Endothelial cell of umbilical vein (primary cell): ENCODE results near the gene PDSS2. TPM values are rescaled to one million over a fixed set of nuclear protein-coding genes. Genes with fewer than 3 reads are reported as not detected.

ENCODE experiments used
- BruUV-seq: library from RNA; stranded (reverse); fragments of 400-500 nt; replicated peaks from 2 replicates; lab custom pipeline; 2021; lab: Mats Ljungman, UMichigan
- CTCF ChIA-PET: fragments of 300-600, 350-600 bp; sonication (Branson Sonifier 250); formaldehyde crosslinking; loops from one replicate; lab custom pipeline; 2021; ENCODE audit warnings: antibody characterized with exemption, inconsistent platforms; lab: Charles Lee
- POLR2A ChIA-PET: fragments of 300-600, 350-600 bp; sonication (Branson Sonifier 250); formaldehyde crosslinking; loops from one replicate; lab custom pipeline; 2021; ENCODE audit warnings: antibody characterized with exemption, inconsistent platforms; lab: Charles Lee
- DNase-seq: peaks from one replicate; pipeline ENCODE4 v3.0.0-alpha.2; 2011; ENCODE audit warnings: low read depth, low spot score
- FAIRE-seq: peaks from 2 replicates; lab custom pipeline; 2011; peaks lifted over from hg19 to GRCh38; lab: Jason Lieb, UNC
- H2AFZ ChIP-seq: 2 replicates; pipeline ENCODE4 v1.6.0; 2012; ENCODE audit warnings: low read depth, low read length, control low read depth, inconsistent platforms
- H3K27ac ChIP-seq: 2 replicates; pipeline ENCODE4 v1.5.1; 2011; ENCODE audit warnings: low read depth, mild to moderate bottlenecking, control low read depth, low read length, moderate library complexity; ENCODE audit not compliant: insufficient read depth
- H3K27me3 ChIP-seq, 2 experiments: 2 replicates each; pipeline versions ENCODE4 v1.6.0 to v1.6.1; 2011; ENCODE audit warnings: low read length in 2 of 2, mixed read lengths in 1 of 2; ENCODE audit not compliant: control insufficient read depth in 2 of 2, insufficient read depth in 2 of 2
- H3K36me3 ChIP-seq, 2 experiments: 2 replicates in 1 of 2; 3 replicates in 1 of 2; pipeline ENCODE4 v1.5.1; 2011; ENCODE audit warnings: low read length in 2 of 2, mild to moderate bottlenecking in 1 of 2, moderate library complexity in 1 of 2; ENCODE audit not compliant: control insufficient read depth in 2 of 2, insufficient read depth in 2 of 2; ENCODE audit errors: extremely low read depth in 1 of 2
- H3K4me1 ChIP-seq: 3 replicates; pipeline ENCODE4 v1.5.1; 2011; ENCODE audit warnings: mild to moderate bottlenecking, low read length; ENCODE audit not compliant: control insufficient read depth, insufficient read depth; ENCODE audit errors: extremely low read depth
- H3K4me2 ChIP-seq: 2 replicates; pipeline ENCODE4 v1.6.1; 2011; ENCODE audit warnings: low read length, control low read depth, mixed read lengths; ENCODE audit not compliant: insufficient read depth
- H3K4me3 ChIP-seq, 3 experiments: fragments of 200-600 bp in 1 of 3; sonication (generic), shearing (Covaris generic) in 1 of 3; replicated peaks in 1 of 3; 2 replicates each; pipeline ENCODE4 v1.5.1; 2011 to 2016; ENCODE audit warnings: control low read depth in 3 of 3, low read length in 3 of 3, mild to moderate bottlenecking in 2 of 3, inconsistent platforms in 1 of 3, low read depth in 1 of 3, moderate library complexity in 1 of 3; ENCODE audit not compliant: insufficient read depth in 1 of 3
- H3K79me2 ChIP-seq: 2 replicates; pipeline ENCODE4 v1.6.0; 2012; ENCODE audit warnings: low read length, inconsistent platforms; ENCODE audit not compliant: control insufficient read depth, insufficient read depth
- H3K9ac ChIP-seq: replicated peaks from 2 replicates; pipeline ENCODE3; 2011; ENCODE audit warnings: low read length, control low read depth; ENCODE audit not compliant: insufficient read depth; ENCODE audit errors: extremely low read depth
- H3K9me1 ChIP-seq: replicated peaks from 3 replicates; pipeline ENCODE4 v1.6.0; 2011; ENCODE audit warnings: mild to moderate bottlenecking, low read length; ENCODE audit not compliant: control insufficient read depth, insufficient read depth; ENCODE audit errors: extremely low read depth
- H3K9me3 ChIP-seq: replicated peaks from 2 replicates; pipeline ENCODE4 v1.5.1; 2012; ENCODE audit warnings: low read length, inconsistent platforms; ENCODE audit not compliant: control insufficient read depth, insufficient read depth
- H4K20me1 ChIP-seq: replicated peaks from 2 replicates; pipeline ENCODE3; 2011; ENCODE audit warnings: mild to moderate bottlenecking, low read length; ENCODE audit not compliant: control insufficient read depth, insufficient read depth; ENCODE audit errors: extremely low read depth
- FOS ChIP-seq: IDR thresholded peaks from 2 replicates; pipeline ENCODE4 v1.6.1; 2011; ENCODE audit warnings: mild to moderate bottlenecking, low read length, moderate library complexity, borderline replicate concordance; ENCODE audit not compliant: insufficient read depth
- GATA2 ChIP-seq: IDR thresholded peaks from 2 replicates; pipeline ENCODE4 v1.7.0; 2011; ENCODE audit warnings: low read depth, mild to moderate bottlenecking, moderate library complexity, mixed read lengths, low read length; ENCODE audit not compliant: insufficient read length, insufficient read depth
- JUN ChIP-seq: IDR thresholded peaks from 2 replicates; pipeline ENCODE4 v1.6.1; 2011; ENCODE audit warnings: borderline replicate concordance, low read depth; ENCODE audit not compliant: insufficient read length, insufficient read depth
- MYC ChIP-seq: IDR thresholded peaks from one replicate; pipeline ENCODE4 v1.6.1; 2011; ENCODE audit warnings: mild to moderate bottlenecking, low read depth, low read length
- POLR2AphosphoS5 ChIP-seq: IDR thresholded peaks from 2 replicates; pipeline ENCODE4 v1.6.1; 2012; ENCODE audit warnings: low read depth, mild to moderate bottlenecking, control low read depth, low read length, moderate library complexity; ENCODE audit not compliant: insufficient read depth
- dilution Hi-C: fragments of 300-500 bp; cut with MboI; formaldehyde crosslinking; loops from one replicate; pipeline ENCODE4 v1.15.0; 2019; ENCODE audit warnings: low sequenced_read_pairs; ENCODE audit not compliant: extremely low pct_ligation_motif_present
- intact Hi-C: fragments of 100-400 bp; cut with micrococcal nuclease; formaldehyde crosslinking; loops from one replicate; pipeline ENCODE4 v1.10.0; 2022
- polyA plus RNA-seq, 4 experiments: library from polyadenylated mRNA; depleted of rRNA in 3 of 4; stranded (reverse) in 3 of 4; unstranded in 1 of 4; fragments of >200 nt; gene quantifications; 2 replicates each; pipeline versions ENCODE4 v1.2.1 to v1.2.3, GENCODE V29; 2011 to 2012; ENCODE audit warnings: missing spikeins in 1 of 4
- total RNA-seq: library from RNA; stranded (reverse); gene quantifications from 2 replicates; pipeline ENCODE4 v1.2.3, GENCODE V29; 2021
- TF ChIP-seq, protein P1 (sequence below), 2 donors: IDR thresholded peaks; 1 replicate in 1 of 2; 2 replicates in 1 of 2; pipeline ENCODE4 v1.5.1; 2011; ENCODE audit warnings: low read length in 2 of 2, mild to moderate bottlenecking in 2 of 2, moderate library complexity in 2 of 2, control low read depth in 1 of 2, inconsistent platforms in 1 of 2, low read depth in 1 of 2; ENCODE audit not compliant: insufficient read depth in 1 of 2; ENCODE audit errors: extremely low read depth in 1 of 2

The PDSS2 gene
- total and polyA plus RNA-seq, 2 donors (not counting 3 experiments of a cell fraction or from before 2014, with no cell fraction given), result 7.6 to 9.3 TPM

DNA sequence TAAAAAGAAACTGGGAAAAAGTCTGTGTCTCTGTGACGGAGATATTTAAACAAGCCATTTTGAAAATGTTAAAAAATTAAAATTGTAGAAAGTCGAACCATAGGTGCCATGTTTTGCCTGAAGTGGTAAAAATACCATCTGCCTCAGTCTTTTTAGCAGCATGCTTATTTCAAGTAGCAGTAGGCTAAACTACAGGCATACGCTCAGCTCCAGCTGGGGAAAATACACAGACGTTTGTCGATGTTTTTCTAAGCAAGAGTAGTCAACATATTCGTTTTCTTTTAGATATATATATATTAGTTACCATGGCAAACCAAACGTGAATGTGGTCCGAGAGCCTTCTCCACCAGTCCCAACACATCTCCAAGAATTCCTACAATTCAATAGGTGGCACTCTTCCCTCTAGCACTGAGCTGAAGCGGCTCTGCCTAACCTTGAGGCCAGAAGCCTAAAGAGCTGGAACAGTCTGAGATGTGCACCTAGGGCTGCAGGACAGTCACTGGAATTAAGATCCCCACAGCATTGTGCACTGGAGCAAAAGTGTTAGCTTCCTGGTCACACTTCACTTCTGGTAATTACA lies 273.9 kb downstream of the PDSS2 start:
- ChIA-PET CTCF (interaction anchor here (0.6 to 1.2 kb wide), 8 partner anchors 34 to 663 kb away, joined by 3 to 6 read pairs (median 4); no protein-coding TSS in a partner anchor), POLR2A (no interaction called here)

More for the DNA sequence above, 273.9 kb downstream of the PDSS2 start:
- H3K9ac ChIP-seq, result no peak overlapping the region
- H3K27ac ChIP-seq, result no peak overlapping the region
- no peaks in the 10 kb centered on the region for H3K9me1 ChIP-seq
- no peak overlapping the region for H2AFZ ChIP-seq
- intact Hi-C loops (loop anchor here (5.0 kb wide), 1 partner anchor 472 kb away; no protein-coding TSS in a partner anchor), dilution Hi-C loops (no loop called here)
- no TSS peak for BruUV-seq
- no peak for TF ChIP-seq POLR2AphosphoS5
- TF ChIP-seq GATA2, result no peak
- no peak for TF ChIP-seq FOS
- TF ChIP-seq, protein P1, sequence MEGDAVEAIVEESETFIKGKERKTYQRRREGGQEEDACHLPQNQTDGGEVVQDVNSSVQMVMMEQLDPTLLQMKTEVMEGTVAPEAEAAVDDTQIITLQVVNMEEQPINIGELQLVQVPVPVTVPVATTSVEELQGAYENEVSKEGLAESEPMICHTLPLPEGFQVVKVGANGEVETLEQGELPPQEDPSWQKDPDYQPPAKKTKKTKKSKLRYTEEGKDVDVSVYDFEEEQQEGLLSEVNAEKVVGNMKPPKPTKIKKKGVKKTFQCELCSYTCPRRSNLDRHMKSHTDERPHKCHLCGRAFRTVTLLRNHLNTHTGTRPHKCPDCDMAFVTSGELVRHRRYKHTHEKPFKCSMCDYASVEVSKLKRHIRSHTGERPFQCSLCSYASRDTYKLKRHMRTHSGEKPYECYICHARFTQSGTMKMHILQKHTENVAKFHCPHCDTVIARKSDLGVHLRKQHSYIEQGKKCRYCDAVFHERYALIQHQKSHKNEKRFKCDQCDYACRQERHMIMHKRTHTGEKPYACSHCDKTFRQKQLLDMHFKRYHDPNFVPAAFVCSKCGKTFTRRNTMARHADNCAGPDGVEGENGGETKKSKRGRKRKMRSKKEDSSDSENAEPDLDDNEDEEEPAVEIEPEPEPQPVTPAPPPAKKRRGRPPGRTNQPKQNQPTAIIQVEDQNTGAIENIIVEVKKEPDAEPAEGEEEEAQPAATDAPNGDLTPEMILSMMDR (IDR thresholded peaks at IDR 0.05; ENCODE audit: extremely low read depth in 1 of 2, insufficient read depth in 1 of 2, low read depth in 1 of 2, low read length in 2 of 2), result peak in 1 of 2 donors; percentile 16
- no peak for TF ChIP-seq MYC
- TF ChIP-seq JUN, result no peak
- no peaks in the 10 kb centered on the region for H3K4me1 ChIP-seq
- no peak overlapping the region for H3K4me3 ChIP-seq
- H3K27me3 ChIP-seq, result no peaks in the 10 kb centered on the region
- no peaks in the 10 kb centered on the region for H3K36me3 ChIP-seq
- H3K79me2 ChIP-seq, result no peaks in the 10 kb centered on the region
- no peaks in the 10 kb centered on the region for H4K20me1 ChIP-seq
- DNase-seq, result peak; percentile 22
- no peak for FAIRE-seq
- H3K9me3 ChIP-seq, result no peaks in the 10 kb centered on the region
- H3K4me2 ChIP-seq, result no peak overlapping the region
